ENCODE results near the gene PDZK1IP1.

DNA sequence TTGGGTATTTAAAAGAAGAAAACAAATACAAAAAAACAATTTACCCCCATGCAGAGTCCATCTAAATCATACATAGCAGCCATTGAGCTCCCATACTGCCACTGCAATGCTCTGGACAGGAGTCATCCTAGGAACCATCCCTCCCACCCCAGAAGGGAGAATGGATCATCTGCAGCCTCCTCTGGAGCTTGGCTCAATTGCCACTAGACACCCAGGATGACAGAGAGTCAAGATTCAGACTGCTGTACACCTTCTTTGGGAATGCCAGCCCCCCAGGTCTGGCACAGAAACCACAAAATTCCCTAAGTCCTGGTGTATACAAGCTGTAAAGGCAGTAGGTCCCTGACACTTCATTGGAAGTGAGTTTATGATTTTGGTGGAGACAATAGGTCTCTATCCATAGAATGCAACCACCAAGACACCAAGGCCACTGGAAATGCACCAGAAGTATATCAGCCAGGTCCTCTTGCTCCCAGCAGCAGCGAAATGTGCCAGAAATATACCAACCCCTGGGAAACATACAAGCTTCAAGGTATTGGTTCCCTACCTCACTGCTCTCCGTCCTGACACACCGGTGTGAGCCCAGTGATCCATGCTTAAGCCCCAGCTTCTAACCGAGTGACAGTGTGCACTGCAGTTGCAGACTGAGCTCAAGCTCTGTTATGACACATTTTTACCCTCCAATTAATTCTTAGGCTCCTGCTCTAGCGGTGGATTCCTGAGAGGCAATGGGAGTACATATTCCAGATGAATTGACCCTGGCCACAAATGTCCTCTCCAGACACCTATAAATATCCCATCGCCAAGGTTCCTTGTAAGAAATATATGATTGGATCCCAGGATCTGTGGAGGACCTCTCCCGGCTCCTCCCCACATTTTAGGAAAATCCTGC is 37.8 kb upstream of the PDZK1IP1 start:
- no peak for TF ChIP-seq CTCF (conservative IDR thresholded peaks at IDR 0.05)
- no peak for TF ChIP-seq ZFX (IDR thresholded peaks at IDR 0.05)

Measured in C4-2B (cell line).